HG03457 (cell line): ENCODE results near the gene FAM78B.

Experiments
- ATAC-seq: cut with Tn5 transposase; IDR thresholded peaks from one replicate; pipeline ENCODE4 v1.9.1; 2021; ENCODE audit warnings: moderate number of reproducible peaks; ENCODE audit not compliant: unreplicated experiment

The FAM78B gene, protein sequence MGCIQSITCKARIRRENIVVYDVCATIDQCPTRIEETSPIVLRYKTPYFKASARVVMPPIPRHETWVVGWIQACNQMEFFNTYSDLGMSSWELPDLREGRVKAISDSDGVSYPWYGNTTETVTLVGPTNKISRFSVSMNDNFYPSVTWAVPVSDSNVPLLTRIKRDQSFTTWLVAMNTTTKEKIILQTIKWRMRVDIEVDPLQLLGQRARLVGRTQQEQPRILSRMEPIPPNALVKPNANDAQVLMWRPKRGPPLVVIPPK

DNA sequence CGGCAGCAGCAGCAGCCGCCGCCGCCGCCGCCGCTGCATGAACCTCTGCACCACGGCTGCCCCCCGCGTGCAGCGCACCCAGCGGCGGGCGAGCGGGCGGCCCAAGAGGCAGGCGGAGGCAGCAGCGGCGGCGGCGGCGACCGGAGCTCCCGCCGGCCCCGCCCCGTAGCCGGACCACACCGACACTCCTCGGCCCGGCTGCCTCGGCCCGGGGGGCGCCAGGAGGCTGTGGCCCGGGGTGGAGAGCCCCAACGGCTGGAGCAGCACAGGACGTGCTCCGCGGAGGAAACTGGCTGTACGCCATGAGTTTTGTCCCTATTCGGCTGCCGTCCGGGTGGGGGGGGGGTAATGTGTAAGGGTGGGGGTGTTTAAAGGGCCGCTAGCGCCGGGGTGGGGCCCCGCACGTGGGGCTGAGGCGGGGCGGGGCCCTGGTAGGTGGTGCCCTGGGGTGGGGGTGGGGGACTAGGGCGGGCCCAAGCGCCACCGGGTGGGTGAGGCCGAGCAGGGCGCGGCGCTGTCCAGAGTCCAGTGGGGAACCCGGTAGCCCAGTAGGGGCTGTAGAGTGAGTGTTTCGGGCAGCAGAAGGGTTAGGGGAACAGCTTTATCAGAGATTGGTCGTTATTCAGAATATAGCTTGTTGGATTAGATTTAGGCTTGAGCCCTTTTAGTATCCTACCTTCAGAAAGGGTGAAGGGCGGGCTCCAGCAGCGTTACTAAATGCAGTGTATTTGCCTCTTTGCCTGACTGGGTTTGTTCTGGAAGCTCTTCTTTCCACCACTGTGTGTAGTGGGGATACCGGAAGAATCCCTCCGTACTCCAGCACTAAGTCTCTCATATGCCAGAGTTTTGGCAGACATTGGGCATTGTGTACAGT, at the start of gene FAM78B:
Gene FAM78B, minus strand, starts transcription at position 304 of the 874 bp plus-strand sequence. CDS start 753 bp downstream, outside the sequence.
- ATAC-seq: peak; percentile 23

DNA sequence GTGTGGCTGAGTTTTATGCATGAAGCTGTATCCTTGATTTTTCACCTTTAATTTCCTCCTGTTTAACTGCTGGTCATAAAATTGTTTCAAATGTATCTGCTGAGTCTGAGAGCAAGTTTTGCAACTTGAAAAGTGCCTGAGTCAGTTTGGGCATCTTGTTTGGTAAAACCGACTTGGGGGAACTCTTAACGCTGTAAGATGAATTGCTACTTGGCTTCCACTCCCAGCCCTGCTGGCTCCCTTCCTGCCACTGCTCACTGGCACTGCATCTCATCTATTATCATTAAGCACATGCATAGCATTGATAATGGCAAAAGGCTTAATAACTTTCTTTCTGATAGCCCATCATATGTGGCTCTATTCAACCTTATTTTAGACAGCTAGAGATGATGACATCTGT, 35.7 kb upstream of the FAM78B start:
- ATAC-seq: no peak

DNA sequence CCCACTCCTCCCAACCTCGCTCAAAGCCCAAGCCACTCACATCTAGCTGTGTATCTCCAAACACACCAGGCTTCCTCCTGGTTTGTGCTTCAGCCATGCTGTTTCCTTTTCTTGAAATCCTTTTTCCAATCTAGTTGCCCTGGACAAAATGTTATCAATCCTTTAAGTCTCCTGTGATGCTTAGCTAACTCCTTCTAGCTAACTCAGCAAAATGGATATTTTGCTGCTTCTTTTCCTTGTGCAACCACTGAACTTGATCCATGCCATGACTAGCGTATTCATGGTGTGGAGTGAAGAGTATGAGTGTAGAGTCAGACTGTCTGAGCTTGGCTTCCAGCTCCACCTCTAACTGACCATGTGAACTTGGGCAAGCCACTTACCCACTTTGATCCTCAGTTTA, 33.9 kb upstream of the FAM78B start:
- ATAC-seq: no peak

DNA sequence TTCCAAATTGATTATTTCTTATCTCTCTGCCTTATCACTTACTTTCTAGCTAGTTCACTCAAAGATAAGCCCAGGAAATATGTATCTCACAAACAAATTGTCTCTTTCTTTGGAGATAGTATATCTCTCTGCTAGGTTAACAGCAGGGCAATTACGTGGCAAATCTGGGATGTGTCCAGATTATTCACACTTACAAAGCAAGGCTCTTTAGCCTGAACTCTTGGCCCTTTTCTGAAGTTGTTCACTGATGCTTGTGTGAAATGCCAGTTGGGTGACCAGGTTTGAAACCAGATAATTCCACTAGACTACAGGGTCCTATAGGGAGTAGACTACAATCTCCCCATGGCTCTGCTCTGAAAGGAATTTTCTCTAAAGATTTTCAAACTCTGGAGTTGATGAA, 30.8 kb upstream of the FAM78B start:
- ATAC-seq: no peak

DNA sequence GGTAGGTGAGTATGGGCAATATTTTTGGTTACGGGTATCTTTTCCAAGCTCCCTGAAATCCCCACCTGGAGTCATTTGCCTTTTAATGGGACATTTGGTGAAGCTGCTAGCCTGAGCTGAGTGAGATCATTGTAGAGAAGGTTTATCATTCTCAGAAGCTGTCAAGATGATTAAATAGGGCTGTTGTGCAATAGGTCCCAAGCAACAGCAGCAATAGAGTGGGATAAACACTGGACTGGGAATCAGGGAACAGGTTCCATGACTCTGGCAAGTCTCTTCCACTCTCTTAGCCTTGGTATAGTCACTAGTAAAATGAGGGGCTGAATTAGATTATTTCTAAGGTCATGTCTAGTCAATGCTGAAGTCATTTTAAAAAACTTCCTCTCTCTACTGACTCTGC, 30.3 kb upstream of the FAM78B start:
- ATAC-seq: no peak

DNA sequence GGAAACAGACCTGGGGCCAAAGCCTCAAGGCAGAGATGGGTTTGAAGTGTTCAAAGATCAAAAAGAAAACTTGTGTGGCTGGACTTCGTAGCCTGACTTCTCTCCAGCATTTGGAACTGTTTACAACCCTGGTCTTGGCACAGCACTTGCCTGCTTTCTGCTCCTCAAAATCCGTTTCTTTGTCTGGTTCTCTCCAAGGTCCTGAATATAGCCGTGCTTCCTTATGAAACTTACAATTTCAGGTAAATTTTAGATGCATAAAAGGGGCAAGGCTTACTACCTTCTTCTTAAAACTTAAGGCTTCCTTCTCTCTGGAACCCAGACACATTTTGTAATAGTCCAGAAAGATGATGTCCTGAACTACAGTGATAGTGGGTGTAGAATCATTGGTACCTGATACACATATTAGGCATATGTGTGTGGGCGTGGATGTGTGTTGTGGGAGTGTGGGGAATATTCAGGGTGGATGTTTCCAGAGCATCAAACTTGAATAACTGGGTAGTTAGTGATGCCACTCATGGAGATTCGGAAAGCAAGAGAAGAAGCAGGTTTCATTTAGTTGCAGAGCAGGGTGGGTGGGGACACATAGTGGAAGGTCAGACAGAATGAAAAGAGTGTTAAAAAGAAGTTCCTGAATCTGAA, 26.4 kb upstream of the FAM78B start:
- ATAC-seq: no peak

DNA sequence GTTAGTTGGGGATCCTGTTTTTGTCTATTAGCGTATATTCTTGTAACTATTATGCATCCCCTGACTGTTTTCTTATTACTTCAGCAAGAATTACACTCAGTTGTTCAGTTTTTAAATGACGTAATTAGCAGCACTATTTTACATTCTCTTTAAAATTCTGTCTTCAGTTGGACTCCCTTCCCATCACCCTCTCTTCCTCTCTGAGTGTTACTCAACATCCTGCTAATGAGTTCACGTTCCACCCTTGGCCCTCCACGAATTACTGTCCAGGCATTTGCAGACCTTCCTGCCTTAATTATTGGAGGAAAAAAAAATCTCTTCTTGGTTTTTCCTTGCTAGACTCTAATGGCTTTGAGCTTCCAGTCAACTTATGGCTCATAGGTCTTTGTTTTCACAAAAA, 23.6 kb upstream of the FAM78B start:
- ATAC-seq: no peak

DNA sequence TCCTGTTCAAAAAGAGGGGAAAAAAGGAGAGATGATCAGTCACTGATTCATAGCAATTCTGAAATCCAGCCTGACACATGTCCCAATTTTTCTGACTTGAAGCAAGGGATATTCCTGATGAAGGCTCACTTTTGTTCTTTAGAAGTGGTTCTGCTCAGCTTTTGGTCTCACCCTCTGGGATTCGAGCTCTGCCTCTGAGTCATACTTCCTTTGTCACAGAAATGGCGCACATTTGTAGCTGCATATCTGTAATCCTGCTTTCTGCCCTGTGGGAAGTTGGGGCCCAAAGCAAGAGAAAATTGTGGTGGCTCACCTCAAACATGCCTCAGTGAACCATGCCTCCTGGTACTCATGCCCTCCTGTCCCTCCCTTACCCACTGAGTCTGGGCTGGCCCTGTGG, 22.3 kb upstream of the FAM78B start:
- ATAC-seq: no peak

DNA sequence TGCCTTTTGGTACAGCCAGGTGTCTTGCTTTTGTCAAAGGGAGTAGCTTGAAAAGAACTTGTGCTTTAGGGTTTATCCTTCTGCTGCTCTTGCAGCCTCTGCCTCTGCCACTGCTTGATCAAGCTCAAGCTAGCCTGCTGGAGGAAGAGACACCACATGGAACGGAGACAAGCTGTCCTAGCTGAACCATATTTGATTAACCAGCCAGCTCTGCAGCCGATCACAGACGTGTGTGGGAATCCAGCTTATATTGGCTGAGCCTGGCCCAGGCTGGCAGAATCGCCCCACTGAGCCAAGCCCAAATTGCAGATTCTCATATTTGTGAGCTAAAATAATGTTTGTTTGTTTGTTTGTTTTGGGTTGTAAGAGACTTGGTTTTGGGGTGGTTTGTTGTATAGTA, 18.7 kb upstream of the FAM78B start:
- no peak for ATAC-seq

DNA sequence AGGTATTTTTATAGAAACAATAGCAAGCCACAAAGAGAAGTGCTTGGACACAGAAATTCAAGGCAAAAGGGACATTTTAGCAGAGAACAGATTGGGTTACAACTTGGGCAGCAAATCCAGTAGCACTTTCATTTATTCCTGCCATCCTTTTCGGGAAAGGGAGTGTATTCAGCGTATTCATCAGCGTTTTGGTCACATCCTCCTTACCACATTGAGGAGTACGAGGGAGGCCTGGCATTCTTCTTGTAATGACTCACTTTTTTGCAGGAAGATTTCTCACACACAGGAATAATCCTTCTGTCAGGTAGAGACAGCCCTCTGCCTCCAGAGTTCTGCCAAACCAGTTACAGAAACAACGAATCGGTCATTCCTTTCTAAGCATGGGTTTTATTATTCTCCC, 18.1 kb upstream of the FAM78B start:
- no peak for ATAC-seq

DNA sequence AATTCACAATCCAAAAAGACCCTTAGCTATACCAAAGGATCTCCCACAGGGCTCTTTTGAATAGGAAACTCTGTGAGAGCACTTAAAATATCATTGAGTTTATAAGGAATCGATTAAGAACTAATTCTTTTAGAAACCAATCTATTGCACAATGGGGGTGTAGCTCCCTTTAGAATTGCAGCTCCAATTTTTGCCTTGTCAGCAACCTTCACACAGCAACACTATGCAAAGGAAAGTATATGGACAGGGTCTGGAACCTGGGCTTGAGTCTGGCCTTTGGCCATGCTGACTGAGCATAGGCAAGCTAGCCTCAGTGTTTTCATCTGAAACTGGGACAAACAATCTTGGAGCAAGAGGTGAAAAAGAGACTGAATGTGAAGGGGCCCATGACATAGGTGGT, 17.2 kb upstream of the FAM78B start:
- no peak for ATAC-seq

DNA sequence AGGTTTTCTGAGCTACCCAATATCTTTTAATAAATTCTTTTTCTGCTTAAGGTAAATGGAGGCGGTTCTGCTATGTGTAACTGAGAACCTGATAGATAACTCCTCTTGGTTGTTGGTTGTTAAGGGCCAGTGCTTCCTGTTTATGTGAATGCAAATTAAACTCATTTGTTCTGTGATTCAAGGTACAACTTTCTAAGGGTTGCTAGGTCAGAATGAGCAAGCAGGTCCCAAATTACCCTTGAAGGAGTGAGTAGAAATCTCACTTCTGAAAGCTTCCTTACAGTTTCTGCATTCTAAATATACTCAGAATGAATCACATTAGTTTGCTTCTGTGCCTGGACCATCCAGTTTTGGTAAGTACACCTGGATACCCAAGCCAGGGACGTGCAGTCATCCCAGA, 15.5 kb upstream of the FAM78B start:
- no peak for ATAC-seq

DNA sequence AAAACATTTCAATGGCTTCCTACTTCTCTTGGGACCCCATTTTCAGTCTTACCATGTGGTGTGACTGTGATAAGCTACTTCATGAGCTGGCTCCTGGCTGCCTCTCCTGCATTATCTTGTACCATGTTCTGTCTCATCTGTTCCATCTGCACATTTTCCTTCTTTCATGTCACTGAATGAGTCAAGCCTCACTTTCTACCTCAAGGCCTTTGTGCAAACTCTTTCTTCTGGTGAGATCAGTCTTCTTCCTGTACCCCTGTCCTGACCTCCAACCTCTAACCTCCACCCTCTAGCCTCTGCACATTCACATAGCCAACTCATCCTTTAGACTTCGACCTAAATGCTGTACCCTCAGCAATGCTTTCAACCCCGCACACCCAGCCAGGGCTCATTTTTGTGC, 9.6 kb upstream of the FAM78B start:
- no peak for ATAC-seq

DNA sequence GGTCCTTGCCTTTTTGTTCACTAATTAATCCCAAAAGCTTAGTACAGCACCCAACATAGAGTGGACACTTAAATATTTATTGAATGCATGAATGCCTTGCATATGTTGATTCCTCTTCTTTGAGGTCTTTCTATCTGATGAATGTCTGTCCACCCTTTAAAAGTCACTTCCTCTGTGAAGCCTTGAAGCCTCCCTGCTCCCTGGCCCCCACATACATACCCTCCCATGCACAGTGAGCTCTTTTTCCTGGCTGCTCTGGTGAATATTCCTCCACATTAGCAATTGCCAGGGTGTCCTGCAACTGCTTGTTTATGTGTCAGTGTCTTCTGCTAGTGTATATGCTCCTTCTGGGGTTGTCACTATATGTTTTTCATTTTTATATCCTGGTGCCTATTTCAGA, 8.2 kb upstream of the FAM78B start:
- ATAC-seq: no peak

DNA sequence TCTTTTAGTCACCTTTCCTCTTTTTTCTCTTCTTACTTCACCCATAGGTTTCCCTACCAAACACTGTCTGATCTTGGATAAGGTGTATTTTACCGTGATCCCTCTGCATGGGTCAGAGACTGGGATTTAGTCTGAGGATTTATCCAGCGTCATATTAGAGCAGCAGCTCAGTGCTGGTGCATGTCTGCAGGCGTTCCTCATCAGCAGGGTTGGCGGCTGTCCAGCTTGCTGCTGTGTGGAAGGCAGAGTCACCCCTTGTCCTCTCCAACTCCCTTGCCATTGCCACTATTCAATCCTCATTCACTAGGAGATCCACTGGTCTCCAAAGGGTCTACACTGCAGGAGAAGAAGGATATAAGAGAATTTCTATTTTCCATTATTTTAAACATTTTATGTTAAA, 7.3 kb upstream of the FAM78B start:
- ATAC-seq: no peak

DNA sequence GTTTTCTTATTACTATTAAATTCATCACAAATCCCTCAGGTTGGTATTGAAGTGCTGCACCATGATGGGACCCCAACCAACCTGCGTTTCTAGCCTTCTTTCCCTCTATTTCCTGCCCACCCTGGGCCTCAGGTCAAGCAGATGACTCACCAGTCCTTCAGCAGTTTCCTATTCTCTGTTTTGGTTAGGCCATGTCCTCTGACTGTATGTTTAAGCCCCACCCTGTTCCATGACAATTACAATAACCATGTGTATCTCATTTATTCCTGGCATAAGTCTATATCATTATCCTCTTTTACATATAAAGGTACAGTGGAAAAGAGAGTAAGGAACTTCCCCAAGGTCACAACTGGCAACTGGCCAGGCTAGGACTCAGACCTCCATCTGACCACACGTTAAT, 5.3 kb upstream of the FAM78B start:
- no peak for ATAC-seq

DNA sequence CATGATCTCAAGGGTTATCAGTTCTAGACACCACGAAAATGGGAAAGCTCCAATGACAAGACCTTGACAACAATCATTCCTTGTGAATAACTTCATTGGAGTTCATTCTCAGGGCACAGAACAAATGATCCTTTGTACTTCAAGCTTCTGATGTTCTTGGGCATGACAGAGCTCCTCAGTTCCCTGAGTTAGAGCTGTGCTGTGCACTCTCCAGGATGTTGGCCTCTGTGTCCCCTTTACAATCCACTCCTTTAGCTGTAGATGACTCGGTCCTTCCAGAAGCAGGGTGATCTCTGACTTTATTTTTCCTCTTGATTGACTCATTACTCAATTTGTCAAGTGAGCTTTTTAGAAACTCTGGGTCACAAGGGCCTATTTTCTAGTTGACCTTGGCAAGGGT, 3.9 kb upstream of the FAM78B start:
- ATAC-seq: no peak

DNA sequence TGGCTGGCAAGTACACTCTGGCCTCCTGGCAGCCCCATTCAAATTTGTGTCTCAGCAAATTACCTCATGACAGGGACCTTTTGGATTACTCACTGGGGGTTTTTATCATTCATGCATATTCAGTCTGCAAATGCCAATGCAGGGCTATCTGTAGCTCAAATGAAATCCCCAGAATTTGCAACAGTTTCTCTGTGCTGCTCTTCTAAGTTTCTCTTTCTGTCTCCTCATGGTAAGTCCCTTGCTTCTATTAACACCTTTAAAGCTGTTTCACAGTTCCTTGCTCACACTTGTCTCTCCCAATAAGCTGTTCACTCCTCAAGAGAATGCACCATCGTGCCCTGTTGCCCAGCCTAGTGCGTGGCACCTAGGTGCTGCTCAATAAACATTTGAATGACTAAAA, 3.3 kb upstream of the FAM78B start:
- ATAC-seq: peak; percentile 71

DNA sequence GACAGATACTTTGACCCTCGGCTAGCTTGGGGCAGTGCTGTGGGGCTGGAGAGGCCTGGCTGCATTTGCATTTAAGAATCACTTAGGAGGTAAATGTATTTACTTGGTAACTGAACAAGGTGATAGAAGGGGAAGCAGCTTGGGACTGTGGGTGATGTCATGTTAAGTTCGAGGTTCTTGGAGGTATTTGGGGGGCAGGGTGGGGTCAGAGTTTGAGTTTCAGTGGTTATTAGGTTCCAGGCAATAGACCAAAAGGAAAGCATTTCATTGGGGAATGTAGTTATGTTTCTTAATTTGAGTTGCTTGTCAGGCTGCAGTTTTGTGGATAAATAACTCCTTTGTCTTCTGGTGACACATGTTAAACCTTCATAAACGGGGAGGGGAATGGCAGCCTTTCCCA, 2.4 kb upstream of the FAM78B start:
- no peak for ATAC-seq

DNA sequence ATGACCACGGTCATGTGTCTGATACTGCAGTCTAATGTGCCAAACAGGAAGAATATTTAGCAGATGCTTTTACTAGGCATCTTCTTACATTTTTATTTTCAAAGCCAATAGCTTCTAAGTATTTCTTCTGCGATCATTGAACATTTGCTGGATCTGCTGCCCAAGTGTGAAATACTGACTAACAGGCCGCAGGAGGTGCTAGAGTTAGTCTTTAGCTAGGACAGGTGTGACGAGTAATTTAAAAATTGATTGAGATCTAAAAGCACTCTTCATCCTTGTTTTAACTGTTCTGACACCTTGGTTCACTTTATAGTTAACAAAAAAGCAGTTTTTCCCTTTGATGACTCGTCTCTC, 748 bp upstream of the FAM78B start:
- no peak for ATAC-seq

DNA sequence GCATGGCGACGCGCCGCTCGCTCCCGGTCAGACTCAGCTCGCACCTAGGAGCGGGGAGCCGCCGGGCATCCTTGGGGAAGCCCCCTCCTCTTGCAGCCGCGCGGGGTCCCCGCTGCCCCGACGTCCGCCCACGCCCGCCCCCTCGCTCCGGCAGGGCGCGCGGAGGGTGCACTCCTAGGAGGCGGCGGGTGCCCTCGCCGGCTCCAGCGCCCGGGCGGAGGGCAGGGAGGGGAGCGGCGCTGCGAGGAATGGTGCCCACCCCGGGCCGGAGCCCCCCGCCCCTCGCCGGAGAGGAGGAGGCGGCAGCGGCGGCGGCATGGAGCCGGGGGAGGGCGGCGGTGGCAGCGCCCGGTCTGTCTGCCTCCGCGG, 488 bp downstream of the FAM78B start:
- no peak for ATAC-seq

DNA sequence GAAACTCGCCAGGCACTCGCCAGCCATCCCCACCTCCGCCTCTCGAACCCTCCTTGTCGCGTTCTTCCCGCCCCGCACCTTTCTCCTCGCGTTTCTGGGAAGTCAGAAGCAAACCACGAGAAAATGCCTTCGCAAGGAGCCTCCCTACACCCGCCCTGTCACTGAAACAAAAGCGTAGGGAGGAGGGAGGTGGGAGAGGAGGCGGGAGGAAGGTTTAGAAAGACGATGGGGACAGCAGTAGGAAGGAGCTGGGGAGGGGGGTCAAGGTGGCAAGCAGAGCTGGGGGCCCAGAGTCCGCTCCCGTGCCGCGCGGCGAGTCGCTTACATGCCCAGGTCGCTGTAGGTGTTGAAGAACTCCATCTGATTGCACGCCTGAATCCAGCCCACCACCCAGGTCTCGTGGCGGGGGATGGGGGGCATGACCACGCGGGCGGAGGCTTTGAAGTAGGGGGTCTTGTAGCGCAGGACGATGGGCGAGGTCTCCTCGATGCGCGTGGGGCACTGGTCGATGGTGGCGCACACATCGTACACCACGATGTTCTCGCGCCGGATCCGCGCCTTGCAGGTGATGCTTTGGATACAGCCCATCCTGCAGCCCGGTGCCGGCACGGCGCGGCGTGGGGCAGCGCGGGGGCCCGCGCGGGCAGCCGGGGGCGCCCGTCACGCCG, 1.0 kb downstream of the FAM78B start:
- no peak for ATAC-seq
